ENCODE measurements around the gene ZBTB11. TPM values are rescaled to one million over a fixed set of nuclear protein-coding genes. Genes with fewer than 3 reads are reported as not detected.

Gene ZBTB11
- total RNA-seq, 1 donor from 2014 or later: 17.8 TPM

DNA sequence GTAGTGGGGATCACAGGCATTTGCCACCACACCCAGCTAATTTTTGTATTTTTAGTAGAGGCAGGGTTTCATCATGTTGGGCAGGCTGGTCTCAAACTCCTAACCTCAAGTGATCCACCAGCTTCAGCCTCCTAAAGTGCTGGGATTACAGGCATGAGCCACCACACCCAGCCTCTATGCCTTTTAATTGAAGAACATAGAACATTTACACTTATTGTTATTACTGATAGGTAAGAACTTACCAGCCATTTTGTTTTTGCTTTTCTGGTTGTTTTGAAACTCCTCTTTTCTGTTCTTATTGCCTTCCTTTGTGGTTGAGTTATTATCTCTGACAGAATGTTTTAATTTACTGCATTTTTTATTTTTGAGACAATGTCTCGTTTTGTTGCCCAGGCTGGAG is 73.7 kb downstream of the ZBTB11 start:
- Mint-ChIP-seq H3K27ac (no peak overlapping the region), H3K4me3 (ENCODE audit: low read depth) (no peak overlapping the region), H3K4me1 (ENCODE audit: low read depth) (peaks cover 3% of the 10 kb centered on the region), H3K36me3 (ENCODE audit: insufficient read depth) (peaks cover 1% of the 10 kb centered on the region), H3K9me3 (ENCODE audit: low read depth) (no peaks in the 10 kb centered on the region), H3K27me3 (no peaks in the 10 kb centered on the region)
- TF ChIP-seq, protein P1, sequence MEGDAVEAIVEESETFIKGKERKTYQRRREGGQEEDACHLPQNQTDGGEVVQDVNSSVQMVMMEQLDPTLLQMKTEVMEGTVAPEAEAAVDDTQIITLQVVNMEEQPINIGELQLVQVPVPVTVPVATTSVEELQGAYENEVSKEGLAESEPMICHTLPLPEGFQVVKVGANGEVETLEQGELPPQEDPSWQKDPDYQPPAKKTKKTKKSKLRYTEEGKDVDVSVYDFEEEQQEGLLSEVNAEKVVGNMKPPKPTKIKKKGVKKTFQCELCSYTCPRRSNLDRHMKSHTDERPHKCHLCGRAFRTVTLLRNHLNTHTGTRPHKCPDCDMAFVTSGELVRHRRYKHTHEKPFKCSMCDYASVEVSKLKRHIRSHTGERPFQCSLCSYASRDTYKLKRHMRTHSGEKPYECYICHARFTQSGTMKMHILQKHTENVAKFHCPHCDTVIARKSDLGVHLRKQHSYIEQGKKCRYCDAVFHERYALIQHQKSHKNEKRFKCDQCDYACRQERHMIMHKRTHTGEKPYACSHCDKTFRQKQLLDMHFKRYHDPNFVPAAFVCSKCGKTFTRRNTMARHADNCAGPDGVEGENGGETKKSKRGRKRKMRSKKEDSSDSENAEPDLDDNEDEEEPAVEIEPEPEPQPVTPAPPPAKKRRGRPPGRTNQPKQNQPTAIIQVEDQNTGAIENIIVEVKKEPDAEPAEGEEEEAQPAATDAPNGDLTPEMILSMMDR (IDR thresholded peaks at IDR 0.05; ENCODE audit: unreplicated experiment): no peak
- no peak for DNase-seq (ENCODE audit: low spot score, unreplicated experiment)

DNA sequence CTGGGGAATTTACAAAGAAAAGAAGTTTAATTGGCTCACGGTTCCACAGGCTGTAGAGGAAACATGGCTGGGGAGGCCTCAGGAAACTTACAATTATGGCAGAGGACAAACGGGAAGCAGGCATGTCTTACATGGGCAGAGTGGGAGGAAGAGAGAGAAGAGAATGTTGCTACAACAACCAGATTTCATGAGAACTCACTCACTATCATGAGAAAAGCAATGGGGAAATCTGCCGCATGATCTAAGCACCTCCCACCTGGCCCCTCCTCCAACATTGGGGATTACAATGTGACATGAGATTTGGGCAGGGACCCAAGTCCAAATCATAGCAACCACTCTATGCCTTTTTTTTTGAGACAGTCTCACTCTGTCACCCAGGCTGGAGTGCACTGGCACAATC is 74.2 kb downstream of the ZBTB11 start:
- Mint-ChIP-seq H3K27me3 (no peaks in the 10 kb centered on the region), H3K4me3 (ENCODE audit: low read depth) (no peak overlapping the region), H3K27ac (no peak overlapping the region), H3K4me1 (ENCODE audit: low read depth) (peaks cover 3% of the 10 kb centered on the region), H3K9me3 (ENCODE audit: low read depth) (no peaks in the 10 kb centered on the region), H3K36me3 (ENCODE audit: insufficient read depth) (peaks cover 1% of the 10 kb centered on the region)
- no peak for DNase-seq (ENCODE audit: low spot score, unreplicated experiment)
- TF ChIP-seq, protein P1 (IDR thresholded peaks at IDR 0.05; ENCODE audit: unreplicated experiment): no peak

Other genes starting within 250 kb of the ZBTB11 start
- 60.9 and 63.7 TPM in 2 replicates for gene SENP7, start 163.9 kb downstream of the ZBTB11 start, total RNA-seq
- gene TRMT10C, start 115.3 kb downstream of the ZBTB11 start, total RNA-seq: 24.0 and 24.4 TPM in 2 replicates
- 154 and 155 TPM in 2 replicates for gene PCNP, start 103.0 kb downstream of the ZBTB11 start, total RNA-seq
- 1,063 and 1,124 TPM in 2 replicates for gene RPL24, start 9.6 kb upstream of the ZBTB11 start, total RNA-seq
- 21.9 and 24.5 TPM in 2 replicates for gene CEP97, start 47.5 kb upstream of the ZBTB11 start, total RNA-seq
- 6.4 and 7.2 TPM in 2 replicates for gene NXPE3, start 102.1 kb upstream of the ZBTB11 start, total RNA-seq
- 13.3 and 13.5 TPM in 2 replicates for gene NFKBIZ, start 172.4 kb upstream of the ZBTB11 start, total RNA-seq

All from progenitor cell of endocrine pancreas (in vitro differentiated cells).